DND-41 (cell line): Measurements from ENCODE around the gene BBLN.

Experiments used
- EZH2 ChIP-seq: IDR thresholded peaks from 3 replicates; pipeline ENCODE4 v1.6.1; 2012; ENCODE audit warnings: borderline replicate concordance, low read depth, mild to moderate bottlenecking, moderate library complexity, low read length, inconsistent platforms; ENCODE audit not compliant: severe bottlenecking
- TF ChIP-seq, protein P1 (sequence below): IDR thresholded peaks from 2 replicates; pipeline ENCODE4 v1.5.1; 2012; ENCODE audit warnings: borderline replicate concordance, low read length, moderate library complexity, mild to moderate bottlenecking; ENCODE audit not compliant: poor library complexity, severe bottlenecking; ENCODE audit errors: extremely low read depth

- TF ChIP-seq, protein P1, sequence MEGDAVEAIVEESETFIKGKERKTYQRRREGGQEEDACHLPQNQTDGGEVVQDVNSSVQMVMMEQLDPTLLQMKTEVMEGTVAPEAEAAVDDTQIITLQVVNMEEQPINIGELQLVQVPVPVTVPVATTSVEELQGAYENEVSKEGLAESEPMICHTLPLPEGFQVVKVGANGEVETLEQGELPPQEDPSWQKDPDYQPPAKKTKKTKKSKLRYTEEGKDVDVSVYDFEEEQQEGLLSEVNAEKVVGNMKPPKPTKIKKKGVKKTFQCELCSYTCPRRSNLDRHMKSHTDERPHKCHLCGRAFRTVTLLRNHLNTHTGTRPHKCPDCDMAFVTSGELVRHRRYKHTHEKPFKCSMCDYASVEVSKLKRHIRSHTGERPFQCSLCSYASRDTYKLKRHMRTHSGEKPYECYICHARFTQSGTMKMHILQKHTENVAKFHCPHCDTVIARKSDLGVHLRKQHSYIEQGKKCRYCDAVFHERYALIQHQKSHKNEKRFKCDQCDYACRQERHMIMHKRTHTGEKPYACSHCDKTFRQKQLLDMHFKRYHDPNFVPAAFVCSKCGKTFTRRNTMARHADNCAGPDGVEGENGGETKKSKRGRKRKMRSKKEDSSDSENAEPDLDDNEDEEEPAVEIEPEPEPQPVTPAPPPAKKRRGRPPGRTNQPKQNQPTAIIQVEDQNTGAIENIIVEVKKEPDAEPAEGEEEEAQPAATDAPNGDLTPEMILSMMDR, result no peak
- no peak for TF ChIP-seq EZH2
Measured at GRCh38 chr9:128120741-128121465, 39.2 kb upstream of the BBLN start.
